Natural killer cell (primary cell): ENCODE measurements around the gene ITPKB. TPM values are rescaled to one million over a fixed set of nuclear protein-coding genes. Genes with fewer than 3 reads are reported as not detected.

Source experiments
- ATAC-seq, 3 donors: fragments of 150-1000 bp in 2 of 3; fragments of 200-7000 bp in 1 of 3; cut with Tn5 transposase; 1 replicate in 1 of 3; 2 replicates in 2 of 3; pipeline ENCODE4 v1.10.0; 2021; ENCODE audit warnings: mild to moderate bottlenecking in 2 of 3, moderate library complexity in 2 of 3
- DNase-seq, 2 donors: peaks; one replicate each; pipeline versions ENCODE4 v3.0.0 to v3.0.0-alpha.2; 2013 to 2021; ENCODE audit warnings: mixed read lengths in 1 of 2
- H3K27ac ChIP-seq: one replicate; pipeline ENCODE4 v1.5.1; 2013; ENCODE audit warnings: mild to moderate bottlenecking, low read length
- H3K27me3 ChIP-seq: one replicate; pipeline ENCODE4 v1.6.1; 2013; ENCODE audit warnings: low read length; ENCODE audit not compliant: control insufficient read depth, insufficient read depth
- H3K36me3 ChIP-seq: one replicate; pipeline ENCODE4 v1.6.1; 2013; ENCODE audit warnings: low read length; ENCODE audit not compliant: control insufficient read depth, insufficient read depth
- H3K4me1 ChIP-seq: one replicate; pipeline ENCODE4 v1.6.1; 2013; ENCODE audit warnings: low read length; ENCODE audit not compliant: control insufficient read depth, insufficient read depth
- H3K4me3 ChIP-seq: one replicate; pipeline ENCODE4 v1.5.1; 2013; ENCODE audit warnings: low read length
- H3K9me3 ChIP-seq: one replicate; pipeline ENCODE4 v1.6.1; 2013; ENCODE audit warnings: low read length; ENCODE audit not compliant: control insufficient read depth, insufficient read depth
- H3K27ac Mint-ChIP-seq, 2 donors: one replicate each; pipeline ENCODE4 v1.8.0; 2022; ENCODE audit warnings: mild to moderate bottlenecking in 2 of 2, mixed read lengths in 2 of 2, moderate library complexity in 1 of 2
- H3K27me3 Mint-ChIP-seq, 2 donors: one replicate each; pipeline ENCODE4 v1.8.0; 2022; ENCODE audit warnings: low read depth in 2 of 2, mixed read lengths in 2 of 2
- H3K36me3 Mint-ChIP-seq: one replicate; pipeline ENCODE4 v1.8.0; 2022; ENCODE audit warnings: mixed read lengths
- H3K4me1 Mint-ChIP-seq, 2 donors: one replicate each; pipeline ENCODE4 v1.8.0; 2022; ENCODE audit warnings: mixed read lengths in 2 of 2
- H3K4me3 Mint-ChIP-seq: one replicate; pipeline ENCODE4 v1.8.0; 2022; ENCODE audit warnings: mild to moderate bottlenecking, moderate library complexity, mixed read lengths
- H3K9me3 Mint-ChIP-seq, 2 donors: one replicate each; pipeline ENCODE4 v1.8.0; 2022; ENCODE audit warnings: mixed read lengths in 2 of 2
- WGBS: methylation state at CpG from one replicate; pipeline ENCODE4 v1.1.7; 2013; ENCODE audit warnings: missing lambda C conversion rate; ENCODE audit not compliant: insufficient coverage; 5-methylcytosine and 5-hydroxymethylcytosine counted together
- intact Hi-C: fragments of 100-400 bp; cut with micrococcal nuclease; formaldehyde crosslinking; loops from one replicate; pipeline ENCODE4 v1.14.2; 2022
- total RNA-seq, 4 donors: library from RNA; stranded (reverse); fragments of 120-200 nt in 1 of 4; gene quantifications; one replicate each; pipeline versions ENCODE4 v1.2.3 to v1.2.4, GENCODE V29; 2013 to 2022
- TF ChIP-seq, protein P1 (sequence below): fragments of 200-600 bp; IDR thresholded peaks from one replicate; pipeline ENCODE4 v1.8.0; 2022; ENCODE audit warnings: antibody characterized with exemption

ITPKB gene
- total RNA-seq, 3 donors from 2014 or later (not counting 1 experiment from before 2014, with no cell fraction given): 92.2 to 133 (median 99.0) TPM

DNA sequence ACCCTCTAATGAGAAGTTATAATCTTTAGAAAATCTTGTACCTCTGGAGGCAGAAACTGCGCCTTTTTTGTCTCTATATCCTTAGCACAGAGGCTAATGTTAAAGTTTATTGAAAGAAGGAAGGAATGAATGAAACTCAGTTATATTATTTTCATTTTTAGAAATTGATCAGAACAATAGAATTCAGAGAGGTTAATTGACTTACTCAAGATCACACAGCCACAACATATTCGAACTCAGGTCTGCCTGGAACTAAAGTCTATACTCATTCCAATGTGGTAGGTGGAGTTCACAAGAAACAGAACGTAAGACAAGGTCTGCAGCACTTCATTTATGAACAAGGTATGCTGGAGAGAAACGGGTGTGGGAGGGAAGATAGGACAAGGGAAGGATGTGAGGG, 23.0 kb upstream of the ITPKB start:
- TF ChIP-seq, protein P1, sequence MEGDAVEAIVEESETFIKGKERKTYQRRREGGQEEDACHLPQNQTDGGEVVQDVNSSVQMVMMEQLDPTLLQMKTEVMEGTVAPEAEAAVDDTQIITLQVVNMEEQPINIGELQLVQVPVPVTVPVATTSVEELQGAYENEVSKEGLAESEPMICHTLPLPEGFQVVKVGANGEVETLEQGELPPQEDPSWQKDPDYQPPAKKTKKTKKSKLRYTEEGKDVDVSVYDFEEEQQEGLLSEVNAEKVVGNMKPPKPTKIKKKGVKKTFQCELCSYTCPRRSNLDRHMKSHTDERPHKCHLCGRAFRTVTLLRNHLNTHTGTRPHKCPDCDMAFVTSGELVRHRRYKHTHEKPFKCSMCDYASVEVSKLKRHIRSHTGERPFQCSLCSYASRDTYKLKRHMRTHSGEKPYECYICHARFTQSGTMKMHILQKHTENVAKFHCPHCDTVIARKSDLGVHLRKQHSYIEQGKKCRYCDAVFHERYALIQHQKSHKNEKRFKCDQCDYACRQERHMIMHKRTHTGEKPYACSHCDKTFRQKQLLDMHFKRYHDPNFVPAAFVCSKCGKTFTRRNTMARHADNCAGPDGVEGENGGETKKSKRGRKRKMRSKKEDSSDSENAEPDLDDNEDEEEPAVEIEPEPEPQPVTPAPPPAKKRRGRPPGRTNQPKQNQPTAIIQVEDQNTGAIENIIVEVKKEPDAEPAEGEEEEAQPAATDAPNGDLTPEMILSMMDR: no peak
- H3K4me1 ChIP-seq: peaks cover 5% of the 10 kb centered on the region

DNA sequence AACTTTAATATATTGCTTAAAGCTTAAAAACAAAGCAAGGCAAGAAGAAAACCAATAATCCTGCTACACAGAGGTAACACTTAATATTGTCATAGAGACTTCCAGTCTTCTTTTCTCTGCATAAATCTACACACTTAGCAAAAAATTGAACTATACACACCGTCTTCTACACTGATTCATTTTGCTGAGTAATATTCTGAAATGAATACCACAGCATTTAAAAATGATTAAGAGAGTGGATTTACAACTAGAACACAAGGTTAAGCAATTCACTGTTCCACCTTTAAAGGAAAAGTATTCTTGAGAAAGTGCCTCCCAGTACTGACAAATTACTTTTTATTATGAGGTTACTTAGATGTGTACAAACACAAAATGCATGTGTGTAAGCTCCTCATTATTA, 22.2 kb upstream of the ITPKB start:
- intact Hi-C loops: no loop called here
- DNase-seq (no peak), ATAC-seq (no peak)
- WGBS: no CpG with 5 or more reads among the region's 1 CpG
- H3K4me1 Mint-ChIP-seq: peaks cover 12% of the 10 kb centered on the region in 2 donors
- Histone ChIP-seq H3K27me3 (no peaks in the 10 kb centered on the region), H3K4me1 (peaks cover 5% of the 10 kb centered on the region), H3K9me3 (no peaks in the 10 kb centered on the region), H3K4me3 (no peak overlapping the region), H3K36me3 (no peaks in the 10 kb centered on the region), H3K27ac (no peak overlapping the region)
- H3K4me3 Mint-ChIP-seq: no peak overlapping the region
- TF ChIP-seq, protein P1: no peak
- H3K27ac Mint-ChIP-seq: no peak overlapping the region
- peaks cover 14 to 16% of the 10 kb centered on the region in 2 donors for H3K27me3 Mint-ChIP-seq
- no peaks in the 10 kb centered on the region for H3K9me3 Mint-ChIP-seq
- no peaks in the 10 kb centered on the region for H3K36me3 Mint-ChIP-seq

More for the DNA sequence above, 23.0 kb upstream of the ITPKB start:
- WGBS: 86% methylated on average over 2 of the region's 4 CpGs
- Histone ChIP-seq H3K36me3 (no peaks in the 10 kb centered on the region), H3K9me3 (no peaks in the 10 kb centered on the region), H3K4me3 (no peak overlapping the region), H3K27me3 (no peaks in the 10 kb centered on the region), H3K27ac (no peak overlapping the region)
- intact Hi-C loops: no loop called here
- Mint-ChIP-seq H3K27ac (no peak overlapping the region), H3K9me3 (no peaks in the 10 kb centered on the region), H3K36me3 (no peaks in the 10 kb centered on the region), H3K27me3 (peaks cover 14 to 19% of the 10 kb centered on the region in 2 donors), H3K4me1 (peaks cover 12% of the 10 kb centered on the region in 2 donors), H3K4me3 (no peak overlapping the region)
- ATAC-seq (no peak), DNase-seq (no peak)

DNA sequence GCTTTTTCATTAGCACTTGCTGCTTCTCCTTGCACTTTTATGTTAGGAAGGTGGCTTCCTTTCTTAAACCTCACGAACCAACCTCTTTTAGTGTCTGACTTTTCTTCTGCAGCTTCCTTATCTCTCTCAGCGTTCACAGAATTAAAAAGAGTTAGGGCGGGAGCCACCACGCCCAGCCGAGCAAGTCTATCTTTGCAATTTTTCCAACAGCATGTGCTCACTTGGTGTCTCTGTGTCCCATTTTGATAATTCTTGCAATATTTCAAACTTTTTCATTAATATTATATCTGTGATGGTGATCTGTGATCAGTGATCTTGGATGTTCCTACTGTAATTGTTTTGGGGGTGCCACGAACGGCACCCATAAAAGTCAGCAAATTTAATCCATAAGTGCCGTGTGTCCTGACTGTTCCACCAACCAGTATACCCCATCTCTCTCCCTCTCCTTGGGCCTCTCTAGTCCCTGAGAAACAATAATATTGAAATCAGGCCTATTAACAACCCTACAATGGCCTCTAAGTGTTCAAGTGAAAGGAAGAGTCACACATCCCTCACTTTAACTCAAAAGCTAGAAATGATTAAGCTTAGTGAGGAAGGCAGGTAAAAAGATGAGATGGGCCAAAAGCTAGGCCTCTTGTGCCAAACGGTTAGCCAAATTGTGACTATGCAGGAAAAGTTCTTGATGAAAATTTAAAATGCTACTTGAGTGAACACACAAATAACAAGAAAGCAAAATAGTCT, 15.9 kb upstream of the ITPKB start:
- no peak for ATAC-seq
- Mint-ChIP-seq H3K27me3 (peaks cover 0 to 4% of the 10 kb centered on the region in 2 donors), H3K9me3 (no peaks in the 10 kb centered on the region), H3K27ac (no peak overlapping the region), H3K4me1 (peaks cover 8 to 13% of the 10 kb centered on the region in 2 donors), H3K4me3 (no peak overlapping the region), H3K36me3 (no peaks in the 10 kb centered on the region)
- Histone ChIP-seq H3K27me3 (no peaks in the 10 kb centered on the region), H3K4me3 (no peak overlapping the region), H3K9me3 (no peaks in the 10 kb centered on the region), H3K36me3 (no peaks in the 10 kb centered on the region), H3K4me1 (peaks cover 9% of the 10 kb centered on the region), H3K27ac (no peak overlapping the region)
- TF ChIP-seq, protein P1: no peak
- no peak for DNase-seq
- WGBS: 90% methylated on average over 9 of the region's 9 CpGs
- intact Hi-C loops: no loop called here
